Anterior cingulate cortex (tissue), 58 donors: ENCODE data around the gene ENGASE.
"Not testable (repeated sequence)": the region's sequence is repeated elsewhere in the genome, so short reads cannot be mapped to it uniquely, and the experiment has no call there.

ENCODE experiments used
- DNase-seq, 58 donors: peaks; one replicate each; lab custom pipeline; 2025; lab: John Stamatoyannopoulos, UW

ENGASE gene, protein sequence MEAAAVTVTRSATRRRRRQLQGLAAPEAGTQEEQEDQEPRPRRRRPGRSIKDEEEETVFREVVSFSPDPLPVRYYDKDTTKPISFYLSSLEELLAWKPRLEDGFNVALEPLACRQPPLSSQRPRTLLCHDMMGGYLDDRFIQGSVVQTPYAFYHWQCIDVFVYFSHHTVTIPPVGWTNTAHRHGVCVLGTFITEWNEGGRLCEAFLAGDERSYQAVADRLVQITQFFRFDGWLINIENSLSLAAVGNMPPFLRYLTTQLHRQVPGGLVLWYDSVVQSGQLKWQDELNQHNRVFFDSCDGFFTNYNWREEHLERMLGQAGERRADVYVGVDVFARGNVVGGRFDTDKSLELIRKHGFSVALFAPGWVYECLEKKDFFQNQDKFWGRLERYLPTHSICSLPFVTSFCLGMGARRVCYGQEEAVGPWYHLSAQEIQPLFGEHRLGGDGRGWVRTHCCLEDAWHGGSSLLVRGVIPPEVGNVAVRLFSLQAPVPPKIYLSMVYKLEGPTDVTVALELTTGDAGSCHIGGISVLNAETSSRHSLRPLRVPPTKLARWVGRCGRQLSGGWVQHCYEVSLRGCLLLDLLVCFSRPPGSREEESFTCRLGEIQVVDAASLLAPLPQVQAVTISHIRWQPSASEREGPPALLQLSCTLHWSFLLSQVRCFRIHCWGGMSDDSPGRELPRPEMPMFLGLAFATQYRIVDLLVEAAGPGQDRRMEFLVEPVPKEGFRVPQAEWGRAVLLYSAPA

DNA sequence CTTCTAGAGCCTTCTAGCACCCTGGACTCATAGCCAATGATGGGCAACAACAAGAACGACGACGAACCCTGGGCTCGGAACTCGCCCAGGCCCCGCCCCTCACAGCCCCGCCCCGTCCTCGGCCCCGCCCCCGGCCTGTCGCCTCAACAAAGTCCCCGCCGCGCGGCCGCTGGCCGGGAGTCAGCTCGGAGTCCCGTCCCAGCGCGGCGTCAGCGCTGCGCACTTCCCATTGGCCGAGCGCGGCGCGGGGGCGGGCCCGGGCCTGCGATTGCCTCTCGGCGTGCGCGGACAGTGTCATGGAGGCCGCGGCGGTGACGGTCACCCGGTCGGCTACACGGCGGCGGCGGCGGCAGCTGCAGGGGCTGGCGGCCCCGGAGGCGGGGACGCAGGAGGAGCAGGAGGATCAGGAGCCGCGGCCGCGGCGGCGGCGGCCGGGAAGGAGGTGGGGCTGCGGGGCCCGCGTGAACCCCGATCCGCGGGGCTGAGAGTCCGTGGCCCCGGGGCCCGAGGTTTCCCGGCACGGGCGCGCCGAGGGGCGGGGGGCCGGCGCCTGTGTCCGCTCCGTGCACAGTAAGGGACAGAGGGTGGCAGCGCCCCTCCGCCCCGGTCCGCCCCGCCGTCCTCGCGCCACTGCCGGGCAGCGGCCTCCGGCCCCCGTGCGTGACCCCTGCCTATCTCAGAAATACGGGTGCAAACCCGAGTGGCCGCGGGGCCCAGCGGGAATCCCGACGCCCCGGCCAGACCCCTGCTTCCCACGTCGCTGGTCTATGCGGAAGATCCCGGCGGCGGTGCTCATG lies at the start of gene ENGASE:
ENGASE (plus strand) TSS at position 176 of the 797 bp plus-strand sequence; CDS start at position 297, 121 bp downstream.
- DNase-seq: peak; percentile 45 to 97 (median 90)

DNA sequence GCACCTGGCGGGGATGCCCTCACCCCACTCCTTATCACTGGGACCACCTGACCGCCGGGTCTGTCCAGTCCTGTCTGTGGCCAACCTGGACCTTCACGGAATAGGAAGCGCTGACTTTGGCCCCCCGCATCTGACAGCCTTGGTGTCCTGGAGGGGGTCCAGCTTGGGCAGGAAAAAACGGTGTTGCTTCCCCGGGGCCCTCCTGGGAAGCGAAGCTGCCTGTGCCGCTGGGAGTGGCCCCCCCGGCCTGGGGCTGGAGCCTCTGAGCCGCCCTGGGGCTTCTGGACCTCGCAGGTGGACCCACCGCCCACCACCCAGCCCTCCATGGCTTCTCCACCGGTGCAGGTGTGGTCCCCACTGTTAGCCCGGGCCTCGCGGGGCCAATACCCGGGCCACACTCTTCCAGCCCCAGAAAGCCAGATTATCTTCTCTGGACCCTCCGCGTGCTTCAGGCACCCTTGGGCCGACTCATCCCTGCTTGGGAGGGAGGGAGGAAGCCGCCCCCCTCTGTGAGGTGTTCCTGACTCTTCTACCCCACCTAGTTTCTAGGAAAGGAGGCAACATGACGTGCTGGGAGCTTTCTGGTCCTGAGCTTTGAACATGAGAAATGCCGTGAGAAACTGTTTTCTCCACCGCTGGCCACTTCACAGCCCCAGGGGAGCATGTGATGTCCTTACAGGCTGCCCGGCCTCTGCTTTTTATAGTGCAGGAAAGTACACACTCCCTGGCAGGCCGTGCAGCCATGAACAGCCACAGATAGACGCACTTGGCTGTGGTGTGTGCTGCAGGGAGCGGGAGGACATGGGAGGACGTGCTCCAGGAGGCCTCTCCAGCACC lies 49.5 kb upstream of the ENGASE start:
- DNase-seq: no peak

DNA sequence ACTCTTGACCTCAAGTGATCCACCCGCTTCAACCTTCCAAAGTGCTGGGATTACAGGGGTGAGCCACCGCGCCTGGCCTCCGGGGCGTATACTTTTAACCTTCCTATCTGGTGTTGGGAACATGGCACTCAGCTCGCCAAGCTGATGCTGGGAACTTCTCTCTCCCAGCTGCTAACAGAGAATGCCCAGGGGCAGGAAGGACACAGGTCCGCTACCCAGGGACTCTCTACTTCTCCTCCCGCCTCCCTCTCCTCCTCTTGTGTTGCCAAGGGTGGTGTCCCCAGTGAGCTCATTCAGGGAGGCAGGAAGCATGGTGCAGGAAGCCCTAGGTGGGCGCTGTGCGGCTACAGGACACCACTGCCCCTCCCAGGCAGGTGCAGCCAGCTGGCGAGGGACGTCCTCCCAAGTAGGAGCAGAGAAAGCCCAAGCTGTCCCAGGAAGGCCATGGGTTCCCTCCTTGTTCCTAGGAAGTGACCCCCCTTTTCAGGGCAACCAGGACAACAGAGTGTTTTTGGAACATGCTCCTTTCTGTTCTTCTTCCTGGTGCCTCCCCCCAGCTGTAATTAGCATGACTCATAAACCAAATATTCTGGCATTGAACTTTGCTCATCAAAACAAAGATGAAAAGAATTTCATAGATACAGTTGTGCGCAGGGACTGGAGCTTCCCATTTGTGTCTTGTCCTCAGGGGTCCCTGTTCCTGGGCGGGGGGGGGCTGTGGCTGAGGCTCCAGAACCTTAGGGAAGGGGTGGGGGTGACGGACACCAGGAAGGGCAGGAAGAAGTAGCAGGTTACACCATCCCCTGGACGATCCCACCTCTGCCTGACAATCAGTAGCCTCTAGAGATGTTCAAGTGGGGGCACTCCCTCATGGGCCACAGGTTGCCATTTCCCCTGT lies 48.0 kb upstream of the ENGASE start:
- no peak for DNase-seq

DNA sequence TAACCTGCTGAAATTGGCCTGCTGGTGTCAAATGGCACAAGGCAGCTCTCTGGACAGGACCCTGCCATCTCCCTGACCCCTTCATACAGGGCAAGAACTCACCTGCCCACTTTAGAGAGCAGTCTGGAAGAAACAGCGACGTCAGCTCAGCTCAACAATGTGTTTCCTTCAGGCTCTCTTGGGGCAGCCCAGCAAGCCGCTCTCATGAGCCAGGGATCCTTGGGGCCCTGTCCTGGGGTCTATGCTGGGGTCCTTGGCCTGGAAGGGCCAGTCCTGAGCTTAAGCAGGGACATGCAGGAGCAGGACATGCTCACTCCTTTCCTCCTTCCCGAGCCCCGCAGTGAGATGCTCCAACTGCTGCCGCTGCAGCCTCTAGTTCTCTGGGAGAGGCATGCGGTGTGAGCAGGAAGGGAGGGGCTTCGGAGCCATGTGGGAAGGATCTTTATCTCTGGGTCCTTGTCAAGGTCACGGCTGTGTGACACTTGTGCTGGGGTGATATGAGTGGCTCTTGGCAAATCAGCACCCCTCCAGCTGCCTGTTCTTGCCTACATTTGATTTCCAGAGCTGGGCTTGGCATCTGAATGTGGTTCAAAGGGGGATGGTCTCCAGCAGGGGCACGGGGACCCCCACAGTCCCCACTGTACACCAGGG lies 47.2 kb upstream of the ENGASE start:
- DNase-seq: no peak

DNA sequence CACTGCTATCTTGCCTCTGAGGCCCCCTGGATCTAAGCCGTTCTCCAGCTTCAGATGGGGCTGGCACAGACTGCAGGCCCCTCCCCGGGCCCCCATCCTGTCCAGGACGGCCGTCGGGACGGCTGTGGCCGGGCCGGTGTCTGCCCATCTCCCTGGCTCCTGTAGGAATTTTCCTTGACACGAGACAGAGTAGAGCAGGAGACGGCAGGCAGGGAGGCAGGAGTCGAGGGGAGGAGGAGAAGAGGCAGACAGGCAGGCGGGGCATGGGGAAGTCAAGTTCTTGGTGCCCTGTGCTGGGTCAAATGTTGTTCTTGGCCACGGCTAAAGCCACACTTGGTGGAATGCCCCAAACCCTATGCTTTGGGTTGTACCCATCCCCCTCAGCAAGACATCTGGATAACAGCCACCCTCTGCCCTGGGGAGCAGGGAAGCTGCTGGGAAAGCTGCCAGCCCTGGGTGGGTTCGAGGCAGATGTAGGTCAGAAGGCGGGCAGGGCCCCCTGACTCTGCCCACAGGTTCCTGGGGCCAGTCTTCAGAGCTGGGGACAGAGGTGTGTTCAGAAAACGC lies 46.6 kb upstream of the ENGASE start:
- DNase-seq: no peak

DNA sequence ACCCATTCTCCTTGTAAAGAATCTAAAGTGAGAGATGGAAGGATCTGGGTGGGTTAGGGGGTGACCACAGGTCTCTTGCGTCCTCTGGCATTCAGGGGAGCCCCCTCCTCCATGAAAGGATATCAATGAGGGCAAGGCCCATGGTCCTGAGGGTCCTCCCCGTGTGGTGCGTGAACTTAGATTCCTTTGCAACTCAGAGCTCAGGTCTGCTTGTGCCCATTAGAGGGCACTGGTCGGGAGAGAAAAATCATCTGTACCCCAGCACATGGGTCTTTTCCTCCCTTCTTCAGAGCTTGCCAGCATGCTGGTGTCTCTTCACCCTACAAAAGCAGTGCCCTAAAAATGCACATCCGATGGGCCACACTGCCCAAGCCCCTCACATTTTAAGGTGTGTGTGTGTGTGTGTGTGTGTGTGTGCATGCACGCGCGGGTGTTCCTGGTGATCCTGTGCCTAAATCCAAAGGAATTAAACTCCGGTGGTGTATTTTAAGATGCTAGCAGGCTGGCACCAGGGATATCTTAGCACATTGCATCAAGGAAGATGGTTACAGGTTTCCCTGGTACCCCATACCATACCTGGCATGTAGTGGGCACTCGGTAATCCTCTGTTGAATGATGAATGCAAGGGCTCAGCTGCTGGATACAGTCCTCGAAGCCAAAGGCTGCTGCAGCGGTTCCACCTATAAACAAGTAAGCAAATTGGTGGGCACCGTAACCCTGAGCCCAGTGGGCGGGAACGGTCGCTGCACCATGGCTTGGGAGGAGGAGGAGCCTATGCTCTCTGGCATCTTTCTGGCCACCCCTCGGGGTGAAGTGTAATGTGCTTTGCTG lies 45.9 kb upstream of the ENGASE start:
- DNase-seq: no peak

DNA sequence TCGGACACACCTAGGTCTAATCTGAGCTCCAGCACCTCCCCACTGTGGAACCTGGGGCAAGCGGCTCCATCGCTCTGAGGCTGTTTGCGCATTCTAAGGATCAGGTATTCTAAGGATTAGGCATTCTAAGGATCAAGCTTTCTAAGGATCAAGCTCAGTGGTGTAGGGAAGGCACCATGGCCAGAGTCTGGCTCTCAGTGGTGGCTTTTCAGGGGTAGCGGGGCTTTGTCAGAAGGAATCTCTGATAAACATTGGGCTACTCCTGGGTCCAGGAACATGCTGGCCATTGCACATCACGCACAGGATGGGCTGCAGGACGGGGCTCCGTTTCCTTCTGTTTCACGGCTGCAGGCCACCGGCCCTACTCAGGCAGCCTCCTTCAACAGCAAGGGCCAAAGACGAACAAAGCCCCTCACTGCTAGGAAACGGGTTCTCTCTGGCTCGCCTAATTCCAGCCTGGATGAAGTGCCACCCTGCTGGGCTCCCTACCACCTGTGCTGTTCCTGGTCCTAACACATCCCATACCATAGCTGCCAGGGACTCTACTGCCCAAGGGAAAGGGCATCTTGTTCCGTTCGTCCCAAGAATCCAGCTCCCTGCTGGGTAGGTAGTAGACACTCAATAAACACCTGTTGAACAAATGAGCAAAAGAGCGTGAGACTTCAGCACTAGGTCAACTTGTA lies 45.2 kb upstream of the ENGASE start:
- DNase-seq: no peak

DNA sequence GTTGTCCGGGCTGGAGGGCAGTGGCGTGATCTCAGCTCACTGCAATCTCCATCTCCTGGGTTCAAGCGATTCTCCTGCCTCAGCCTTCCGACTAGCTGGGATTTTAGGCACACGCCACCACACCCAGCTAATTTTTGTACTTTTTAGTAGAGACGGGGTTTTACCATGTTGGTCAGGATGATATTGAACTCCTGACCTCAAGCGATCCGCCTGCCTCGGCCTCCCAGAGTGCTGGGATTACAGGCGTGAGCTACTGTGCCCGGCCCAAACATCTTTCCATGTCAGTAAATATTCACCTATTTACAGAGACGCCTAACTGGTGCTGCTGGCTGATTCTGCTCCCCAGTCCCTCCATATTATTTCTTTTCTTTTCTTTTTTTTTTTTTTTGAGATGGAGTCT lies 44.0 kb upstream of the ENGASE start:
- DNase-seq: not testable (repeated sequence)

DNA sequence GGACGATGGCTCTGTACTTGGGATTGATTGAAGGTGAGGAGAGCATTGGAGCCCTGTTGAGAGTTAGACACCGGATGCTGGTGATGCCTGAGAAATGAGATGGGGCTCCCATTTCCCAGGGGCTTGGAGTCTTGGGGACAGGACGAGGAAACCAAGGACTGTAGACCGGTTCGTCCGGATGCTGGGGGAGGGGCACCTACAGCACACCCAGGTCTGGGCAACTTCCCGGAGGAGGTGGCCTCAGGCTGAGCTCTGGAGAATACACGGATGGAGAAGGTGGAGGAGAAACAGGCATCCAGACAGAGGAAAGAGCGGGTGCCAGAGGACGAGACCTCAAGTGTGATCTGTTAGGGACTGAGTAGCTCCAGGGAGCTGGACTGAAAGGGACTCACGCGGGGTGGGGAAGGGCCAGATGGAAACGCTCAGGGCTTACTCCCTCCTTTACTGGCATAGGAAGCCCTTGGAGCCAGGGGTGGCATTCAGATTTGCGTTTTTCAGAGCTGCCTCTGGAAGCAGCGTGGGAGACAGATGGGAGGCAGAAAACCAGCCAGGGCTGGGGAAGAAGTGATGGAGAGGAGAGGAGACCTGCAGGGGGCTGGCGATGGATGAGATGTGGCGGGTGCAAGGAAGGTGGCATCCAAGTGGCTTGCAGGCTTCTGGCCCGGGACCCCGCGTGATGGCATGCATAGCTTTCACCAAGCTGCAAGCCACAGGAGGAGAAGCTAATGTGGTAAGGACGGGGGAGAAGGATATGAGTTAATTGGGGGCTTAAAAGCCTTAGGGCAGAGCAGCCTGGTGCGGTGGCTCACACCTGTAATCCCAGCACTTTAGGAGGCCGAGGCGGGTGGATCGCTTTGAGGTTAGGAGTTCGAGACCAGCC lies 42.4 kb upstream of the ENGASE start:
- DNase-seq: no peak

DNA sequence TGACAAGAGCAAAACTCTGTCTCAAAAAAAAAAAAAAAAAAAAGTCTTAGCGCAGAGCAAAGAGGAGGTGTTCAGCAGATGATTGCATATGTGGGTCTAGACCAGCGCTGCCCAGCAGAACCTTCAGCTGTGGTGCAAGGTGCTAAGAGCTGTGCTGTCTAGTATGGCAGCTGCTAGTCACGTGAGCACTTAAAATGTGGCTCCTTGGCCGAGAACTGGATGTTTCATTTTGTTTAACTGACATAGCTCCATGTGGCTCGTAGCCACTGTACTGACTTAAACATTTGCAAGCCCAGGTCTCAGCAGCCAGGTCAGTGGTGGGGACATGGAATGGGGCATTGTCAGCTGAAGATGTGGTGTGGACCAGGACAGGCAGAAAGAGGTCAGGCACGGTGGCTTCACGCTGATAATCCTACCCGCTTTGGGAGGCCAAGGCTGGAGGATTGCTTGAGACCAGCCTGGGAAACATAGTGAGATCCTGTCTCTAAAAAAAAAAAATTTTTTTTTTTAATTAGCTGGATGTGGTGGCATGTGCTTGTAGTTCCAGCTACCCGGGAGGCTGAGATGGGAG lies 41.5 kb upstream of the ENGASE start:
- no peak for DNase-seq

DNA sequence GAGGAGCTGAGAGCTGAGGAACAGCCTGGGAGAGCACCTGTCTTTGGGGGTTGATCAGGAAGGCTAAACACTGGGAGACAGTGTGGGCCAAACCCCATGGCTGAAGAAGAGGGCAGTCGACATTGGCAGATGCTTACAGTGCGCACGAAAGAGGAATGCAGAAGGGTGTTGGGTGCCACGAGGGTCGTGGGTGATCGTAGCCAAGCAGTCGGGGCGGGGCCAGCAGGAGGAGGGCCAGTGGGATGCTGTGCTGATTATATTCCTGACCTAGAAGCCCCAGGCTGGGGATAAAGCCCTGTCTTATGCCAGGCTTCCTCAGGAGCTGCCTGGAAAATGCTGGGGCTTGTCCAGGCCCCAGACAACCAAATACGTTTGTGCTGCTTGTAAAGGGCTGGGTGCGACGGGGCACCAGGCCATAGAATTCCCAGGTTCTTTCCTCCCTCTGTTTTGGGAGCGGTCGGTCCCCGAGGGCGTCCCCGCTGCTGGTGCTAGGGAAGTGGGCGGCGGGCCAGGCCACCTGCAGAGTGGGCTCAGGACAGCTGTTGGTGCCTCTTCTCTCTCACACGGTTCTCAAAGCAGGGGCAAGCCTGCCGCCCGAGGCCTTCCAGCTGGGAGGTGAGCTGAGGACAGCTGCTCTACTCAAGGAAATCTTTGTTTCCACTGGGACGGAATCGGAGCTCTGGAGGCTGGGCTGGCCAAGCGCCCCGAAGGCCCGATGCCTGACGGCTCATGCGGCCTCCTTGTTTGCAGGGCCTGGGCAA lies 40.7 kb upstream of the ENGASE start:
- DNase-seq: peak in 54 of 58 donors; percentile 16 to 83 (median 60)

DNA sequence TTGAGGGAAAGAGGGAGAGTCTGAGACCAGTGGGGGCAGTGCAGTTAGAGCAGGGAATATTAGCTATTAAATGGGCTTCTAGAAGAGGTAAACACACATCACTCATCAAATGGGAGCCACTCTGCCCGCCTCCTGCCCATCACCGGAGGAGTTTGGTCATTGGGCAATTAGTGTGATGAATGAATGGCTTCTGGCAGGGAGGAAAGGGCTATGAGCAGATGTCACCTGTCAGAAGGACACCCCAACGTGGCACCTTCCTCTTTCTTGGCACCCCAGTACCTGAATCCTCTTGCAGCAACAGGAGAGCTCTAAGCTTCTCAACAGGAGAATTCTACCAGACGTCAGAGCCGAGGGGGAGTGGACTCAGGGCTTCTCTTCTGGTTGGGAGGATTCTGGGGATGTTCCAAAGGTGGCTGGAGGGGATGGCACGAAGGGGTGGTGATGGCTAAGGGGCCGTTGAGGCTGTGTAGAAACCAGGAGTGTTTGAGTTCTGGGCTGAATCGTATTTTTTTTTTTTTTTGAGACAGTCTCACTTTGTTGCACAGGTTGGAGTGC lies 39.6 kb upstream of the ENGASE start:
- DNase-seq: no peak

DNA sequence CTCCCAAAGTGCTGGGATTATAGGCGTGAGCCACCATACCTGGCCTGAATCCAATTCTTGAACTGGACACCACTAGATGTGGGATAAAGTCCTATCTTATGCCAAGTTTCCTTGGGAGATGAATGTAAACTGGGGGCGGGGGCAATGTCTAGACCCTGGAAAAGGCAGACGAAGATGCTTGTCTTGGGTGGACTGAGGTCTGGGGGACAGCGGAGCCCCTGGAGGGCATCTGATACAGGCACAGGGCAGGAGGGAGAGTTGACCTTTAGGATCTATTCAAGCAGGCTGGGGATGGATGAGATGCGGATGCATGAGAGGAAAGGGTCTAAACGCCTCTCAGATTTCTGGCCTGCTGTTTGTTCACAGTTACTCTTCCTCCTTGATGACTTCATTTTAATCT lies 38.9 kb upstream of the ENGASE start:
- no peak for DNase-seq

DNA sequence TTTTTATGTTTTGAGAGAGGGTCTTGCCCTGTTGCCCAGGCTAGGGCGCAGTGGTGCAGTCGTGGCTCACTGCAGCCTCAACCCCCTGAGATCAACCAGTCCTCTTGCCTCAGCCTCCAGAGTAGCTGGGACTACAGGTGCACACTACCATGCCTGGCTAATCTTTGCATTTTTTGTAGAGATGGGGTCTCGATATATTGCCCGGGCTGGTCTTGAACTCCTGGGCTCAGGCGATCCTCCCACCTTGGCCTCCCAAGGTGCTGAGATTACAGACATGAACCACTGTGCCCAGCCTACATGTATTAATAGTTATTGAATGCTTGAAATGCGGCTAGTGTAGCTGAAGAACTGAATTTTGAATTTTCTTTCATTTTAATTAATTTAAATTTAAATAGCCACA lies 38.4 kb upstream of the ENGASE start:
- no peak for DNase-seq
